GM12874 (cell line): ENCODE results near the gene SGTB.

ENCODE experiments used
- TF ChIP-seq, protein P1 (sequence below): IDR thresholded peaks from 2 replicates; pipeline ENCODE4 v1.5.1; 2011; ENCODE audit warnings: low read depth, mild to moderate bottlenecking, control low read depth, low read length, moderate library complexity; ENCODE audit not compliant: insufficient read depth

SGTB gene, protein sequence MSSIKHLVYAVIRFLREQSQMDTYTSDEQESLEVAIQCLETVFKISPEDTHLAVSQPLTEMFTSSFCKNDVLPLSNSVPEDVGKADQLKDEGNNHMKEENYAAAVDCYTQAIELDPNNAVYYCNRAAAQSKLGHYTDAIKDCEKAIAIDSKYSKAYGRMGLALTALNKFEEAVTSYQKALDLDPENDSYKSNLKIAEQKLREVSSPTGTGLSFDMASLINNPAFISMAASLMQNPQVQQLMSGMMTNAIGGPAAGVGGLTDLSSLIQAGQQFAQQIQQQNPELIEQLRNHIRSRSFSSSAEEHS

GRCh38 chr5:65721720-65722574 lies at the start of gene SGTB, which contains the start of gene NLN:
TSS of gene SGTB (minus strand) at chr5:65722109. CDS start at chr5:65720807, 1,302 bp downstream.
TSS of gene NLN (plus strand) at chr5:65722205. CDS start at chr5:65722374, 169 bp downstream.
- TF ChIP-seq, protein P1, sequence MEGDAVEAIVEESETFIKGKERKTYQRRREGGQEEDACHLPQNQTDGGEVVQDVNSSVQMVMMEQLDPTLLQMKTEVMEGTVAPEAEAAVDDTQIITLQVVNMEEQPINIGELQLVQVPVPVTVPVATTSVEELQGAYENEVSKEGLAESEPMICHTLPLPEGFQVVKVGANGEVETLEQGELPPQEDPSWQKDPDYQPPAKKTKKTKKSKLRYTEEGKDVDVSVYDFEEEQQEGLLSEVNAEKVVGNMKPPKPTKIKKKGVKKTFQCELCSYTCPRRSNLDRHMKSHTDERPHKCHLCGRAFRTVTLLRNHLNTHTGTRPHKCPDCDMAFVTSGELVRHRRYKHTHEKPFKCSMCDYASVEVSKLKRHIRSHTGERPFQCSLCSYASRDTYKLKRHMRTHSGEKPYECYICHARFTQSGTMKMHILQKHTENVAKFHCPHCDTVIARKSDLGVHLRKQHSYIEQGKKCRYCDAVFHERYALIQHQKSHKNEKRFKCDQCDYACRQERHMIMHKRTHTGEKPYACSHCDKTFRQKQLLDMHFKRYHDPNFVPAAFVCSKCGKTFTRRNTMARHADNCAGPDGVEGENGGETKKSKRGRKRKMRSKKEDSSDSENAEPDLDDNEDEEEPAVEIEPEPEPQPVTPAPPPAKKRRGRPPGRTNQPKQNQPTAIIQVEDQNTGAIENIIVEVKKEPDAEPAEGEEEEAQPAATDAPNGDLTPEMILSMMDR: no peak

GRCh38 chr5:65771266-65771665 lies 49.4 kb upstream of the SGTB start:
- TF ChIP-seq, protein P1: no peak

- TF ChIP-seq, protein P1: no peak
Measured at GRCh38 chr5:65769539-65769938, 47.6 kb upstream of the SGTB start.

- TF ChIP-seq, protein P1: no peak
Measured at GRCh38 chr5:65768723-65769346, 46.9 kb upstream of the SGTB start.

DNA sequence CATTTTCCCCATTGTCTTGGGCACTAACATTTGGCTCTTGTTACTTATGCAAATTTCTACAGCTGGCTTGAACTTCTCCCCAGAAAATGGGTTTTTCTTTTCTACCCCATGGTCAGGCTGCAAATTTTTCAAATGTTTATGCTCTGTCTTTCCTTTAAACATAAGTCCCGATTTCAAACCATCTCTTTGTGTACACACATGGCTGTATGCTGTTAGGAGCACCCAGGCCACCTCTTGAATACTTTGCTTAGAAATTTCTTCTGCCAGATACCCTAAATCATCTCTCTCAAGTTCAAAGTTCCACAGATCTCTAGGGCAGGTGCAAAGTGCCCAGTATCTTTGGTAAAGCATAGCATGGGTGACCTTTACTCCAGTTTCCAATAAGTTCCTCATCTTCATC lies 45.7 kb upstream of the SGTB start:
- TF ChIP-seq, protein P1: no peak

- TF ChIP-seq, protein P1: no peak
Measured at GRCh38 chr5:65766781-65767180, 44.9 kb upstream of the SGTB start.

- TF ChIP-seq, protein P1: no peak
Measured at GRCh38 chr5:65766175-65766574, 44.3 kb upstream of the SGTB start.
